Activated CD8-positive, alpha-beta memory T cell treated with anti-CD3 and anti-CD28 coated beads, Interleukin-2, amount 10 ng/mL, durations not matched to agents 7 days and 5 days (primary cell): ENCODE results near the gene ABCF1. TPM values are rescaled to one million over a fixed set of nuclear protein-coding genes. Genes with fewer than 3 reads are reported as not detected.

Source experiments
- ATAC-seq: fragments of 150-1000 bp; cut with Tn5 transposase; one replicate; pipeline ENCODE4 v1.10.0; 2021; ENCODE audit warnings: moderate library complexity
- CTCF ChIA-PET: fragments of 350-600 bp; sonication (Branson Sonifier 250); formaldehyde crosslinking; loops from one replicate; lab custom pipeline; 2021; ENCODE audit warnings: antibody characterized with exemption; lab: Charles Lee
- DNase-seq: peaks from one replicate; pipeline ENCODE4 v3.0.0-alpha.2; 2020
- H3K27ac Mint-ChIP-seq: one replicate; pipeline ENCODE4 v1.8.0; 2021; ENCODE audit warnings: mild to moderate bottlenecking, mixed read lengths
- H3K27me3 Mint-ChIP-seq: one replicate; pipeline ENCODE4 v1.8.0; 2021; ENCODE audit warnings: mixed read lengths
- H3K36me3 Mint-ChIP-seq: one replicate; pipeline ENCODE4 v1.8.0; 2021; ENCODE audit warnings: mild to moderate bottlenecking, mixed read lengths
- H3K4me1 Mint-ChIP-seq: one replicate; pipeline ENCODE4 v1.8.0; 2021; ENCODE audit warnings: mixed read lengths
- H3K4me3 Mint-ChIP-seq: one replicate; pipeline ENCODE4 v1.8.0; 2021; ENCODE audit warnings: mild to moderate bottlenecking, moderate library complexity, mixed read lengths
- H3K9me3 Mint-ChIP-seq: one replicate; pipeline ENCODE4 v1.8.0; 2022; ENCODE audit warnings: low read depth, mixed read lengths
- total RNA-seq, 2 experiments: library from RNA; stranded (reverse); gene quantifications; one replicate each; pipeline ENCODE4 v1.2.3, GENCODE V29; 2021

Gene ABCF1
- total RNA-seq, 2 experiments from 2014 or later = 73.8 to 98.6 TPM

DNA sequence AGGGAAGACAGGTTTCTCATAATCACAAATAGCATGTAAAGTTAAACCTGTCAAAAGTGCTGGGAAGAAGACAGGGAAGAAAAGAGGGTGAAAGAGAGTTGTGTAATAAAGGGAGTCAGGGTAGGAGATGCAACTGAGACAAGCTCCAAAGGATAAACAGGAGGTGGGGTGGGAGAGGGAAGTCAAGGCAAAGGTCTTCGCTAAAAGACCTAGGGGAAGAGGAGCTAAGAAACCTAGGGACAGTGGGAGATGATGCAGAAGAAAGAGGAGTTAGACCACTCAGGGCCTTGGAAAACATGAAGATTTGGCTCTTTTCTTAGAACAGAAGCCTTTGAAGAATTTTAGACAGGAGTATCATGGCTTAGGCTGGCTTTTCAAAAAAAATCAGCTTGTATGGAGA is 7.1 kb upstream of the ABCF1 start:
- CTCF ChIA-PET = interaction anchor here (1.7 to 5.4 kb wide), 2 partner anchors 20 to 33 kb away, joined by 5 to 43 read pairs; no protein-coding TSS in a partner anchor
- ATAC-seq (no peak), DNase-seq (no peak)
- no peaks in the 10 kb centered on the region for H3K9me3 Mint-ChIP-seq
- no peaks in the 10 kb centered on the region for H3K27me3 Mint-ChIP-seq
- no peak overlapping the region for H3K27ac Mint-ChIP-seq
- H3K4me3 Mint-ChIP-seq = no peak overlapping the region
- peaks cover 15% of the 10 kb centered on the region for H3K4me1 Mint-ChIP-seq
- H3K36me3 Mint-ChIP-seq = peaks cover 26% of the 10 kb centered on the region

DNA sequence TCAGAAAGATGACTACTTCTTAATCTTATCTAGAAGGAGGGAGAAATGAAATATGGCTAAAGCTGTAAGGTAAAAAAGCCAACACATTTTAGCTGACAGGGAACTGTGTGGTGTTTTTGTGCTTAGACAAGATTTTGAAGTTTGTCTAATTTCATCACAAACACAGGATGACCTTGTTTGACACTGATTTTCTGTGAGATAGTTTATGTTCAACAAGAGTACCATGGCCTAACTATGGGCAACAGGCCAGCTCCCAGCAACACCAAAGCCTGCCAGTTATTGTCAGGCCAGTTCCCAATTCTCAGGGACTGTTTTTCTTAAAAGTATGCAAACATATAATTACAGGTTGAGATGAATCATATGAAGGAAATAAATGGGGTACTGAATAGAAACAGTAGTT is 5.5 kb upstream of the ABCF1 start:
- no peaks in the 10 kb centered on the region for H3K27me3 Mint-ChIP-seq
- H3K36me3 Mint-ChIP-seq = peaks cover 22% of the 10 kb centered on the region
- peak overlapping the region; percentile 50 for H3K27ac Mint-ChIP-seq
- H3K4me3 Mint-ChIP-seq = no peak overlapping the region
- no peak for ATAC-seq
- CTCF ChIA-PET = interaction anchor here (1.2 to 5.4 kb wide), 5 partner anchors 9 to 165 kb away, joined by 4 to 43 read pairs (median 4); partner anchors contain the start of gene PRR3
- no peaks in the 10 kb centered on the region for H3K9me3 Mint-ChIP-seq
- no peak for DNase-seq
- peaks cover 20% of the 10 kb centered on the region for H3K4me1 Mint-ChIP-seq

DNA sequence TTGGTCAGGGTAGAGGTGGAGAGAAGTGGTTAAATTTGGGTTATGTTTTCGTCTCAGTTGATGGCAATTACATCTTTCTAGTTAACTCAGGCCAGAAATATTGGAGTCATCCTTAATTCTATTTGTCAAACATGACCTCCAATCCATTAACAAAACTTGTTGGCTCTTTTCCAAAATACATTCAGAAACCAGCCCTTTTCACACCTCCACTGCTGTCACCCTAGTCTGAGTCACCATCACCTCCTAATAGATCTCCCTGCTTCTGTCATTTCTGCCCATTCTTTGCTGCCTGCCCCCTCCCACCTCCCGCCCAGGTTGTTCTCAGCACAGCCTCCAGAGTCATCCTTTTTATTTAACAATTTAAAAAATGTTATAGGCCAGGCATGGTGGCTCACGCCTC is 3.0 kb upstream of the ABCF1 start:
- ATAC-seq (no peak), DNase-seq (peak; percentile 52)
- H3K36me3 Mint-ChIP-seq = peaks cover 9% of the 10 kb centered on the region
- no peaks in the 10 kb centered on the region for H3K27me3 Mint-ChIP-seq
- peaks cover 41% of the 10 kb centered on the region for H3K4me1 Mint-ChIP-seq
- no peaks in the 10 kb centered on the region for H3K9me3 Mint-ChIP-seq
- no peak overlapping the region for H3K27ac Mint-ChIP-seq
- no peak overlapping the region for H3K4me3 Mint-ChIP-seq
- CTCF ChIA-PET = no interaction called here

DNA sequence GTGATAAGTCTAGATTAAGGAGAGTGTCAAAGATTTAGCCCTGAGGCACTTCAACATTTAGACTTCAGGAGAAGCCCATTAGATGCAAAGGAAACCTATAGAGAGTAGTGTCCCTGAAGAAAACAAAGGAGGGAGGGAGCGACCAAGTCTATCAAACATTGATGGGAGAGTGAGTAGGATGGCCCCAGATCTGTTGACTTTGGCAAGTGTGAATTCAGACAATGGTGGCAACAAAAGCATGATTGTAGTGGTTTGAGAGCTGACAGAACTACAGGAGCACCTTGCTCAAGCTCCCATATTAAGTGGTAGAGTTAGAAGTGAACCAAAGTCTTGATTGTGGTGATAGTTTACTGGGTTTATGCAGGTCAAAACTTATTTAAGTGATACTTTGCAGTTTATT is 979 bp upstream of the ABCF1 start:
- Mint-ChIP-seq H3K27ac (no peak overlapping the region), H3K4me1 (peaks cover 57% of the 10 kb centered on the region), H3K27me3 (no peaks in the 10 kb centered on the region), H3K4me3 (peak overlapping the region; percentile 89), H3K9me3 (no peaks in the 10 kb centered on the region), H3K36me3 (peaks cover 5% of the 10 kb centered on the region)
- CTCF ChIA-PET = interaction anchor here (1.0 to 2.4 kb wide), 13 partner anchors 13 to 357 kb away, joined by 3 to 16 read pairs (median 5); partner anchors contain the start of genes PRR3 and TRIM26
- ATAC-seq = no peak
- DNase-seq = no peak

DNA sequence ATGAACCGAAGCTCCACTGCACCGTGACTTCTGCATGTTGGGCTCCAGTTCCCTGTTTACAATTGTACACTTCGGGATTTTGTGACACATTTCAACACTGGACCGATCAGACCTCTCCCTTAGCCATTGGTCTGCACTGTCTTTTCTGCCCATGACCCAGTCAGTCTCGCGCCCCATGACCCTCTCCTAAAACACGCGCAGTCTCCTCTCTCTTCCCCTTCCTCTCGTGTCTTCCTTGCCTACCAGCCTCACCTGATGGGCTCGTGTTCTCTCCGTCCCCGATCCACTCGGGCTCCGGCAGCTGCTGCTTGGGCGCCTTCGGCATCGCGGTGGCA is 535 bp upstream of the ABCF1 start:
- peak overlapping the region; percentile 89 for H3K4me3 Mint-ChIP-seq
- ATAC-seq (peak; percentile 13), DNase-seq (no peak)
- H3K27ac Mint-ChIP-seq = peak overlapping the region; percentile 94
- CTCF ChIA-PET = interaction anchor here (0.9 to 2.4 kb wide), 16 partner anchors 13 to 358 kb away, joined by 3 to 16 read pairs (median 4); partner anchors contain the start of genes DHX16, MRPS18B, PRR3 and TRIM26
- H3K9me3 Mint-ChIP-seq = no peaks in the 10 kb centered on the region
- peaks cover 58% of the 10 kb centered on the region for H3K4me1 Mint-ChIP-seq
- no peaks in the 10 kb centered on the region for H3K27me3 Mint-ChIP-seq
- peaks cover 5% of the 10 kb centered on the region for H3K36me3 Mint-ChIP-seq

DNA sequence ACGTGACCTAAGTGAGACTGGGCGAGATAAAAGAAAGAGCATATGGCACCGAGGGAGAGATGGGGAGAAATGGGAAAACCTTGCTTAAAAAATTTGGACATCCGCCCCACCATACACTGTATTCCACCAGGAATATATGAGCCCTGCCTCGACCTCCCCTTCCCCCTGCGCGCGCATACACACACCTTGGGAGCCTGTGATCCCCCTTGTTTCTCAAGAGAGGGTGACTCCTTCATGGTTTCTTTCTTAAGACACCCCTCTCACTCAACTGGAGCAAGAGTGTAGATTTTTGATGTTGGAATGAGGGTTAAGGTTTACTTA is 480 bp downstream of the ABCF1 start:
- Mint-ChIP-seq H3K36me3 (peaks cover 9% of the 10 kb centered on the region), H3K9me3 (no peaks in the 10 kb centered on the region), H3K27ac (peak overlapping the region; percentile 94), H3K4me3 (peak overlapping the region; percentile 89), H3K4me1 (peaks cover 61% of the 10 kb centered on the region), H3K27me3 (no peaks in the 10 kb centered on the region)
- ATAC-seq (no peak), DNase-seq (no peak)
- CTCF ChIA-PET = interaction anchor here (0.6 to 2.4 kb wide), 11 partner anchors 14 to 261 kb away, joined by 3 to 16 read pairs (median 4); partner anchors contain the start of genes DHX16, MRPS18B and PRR3

DNA sequence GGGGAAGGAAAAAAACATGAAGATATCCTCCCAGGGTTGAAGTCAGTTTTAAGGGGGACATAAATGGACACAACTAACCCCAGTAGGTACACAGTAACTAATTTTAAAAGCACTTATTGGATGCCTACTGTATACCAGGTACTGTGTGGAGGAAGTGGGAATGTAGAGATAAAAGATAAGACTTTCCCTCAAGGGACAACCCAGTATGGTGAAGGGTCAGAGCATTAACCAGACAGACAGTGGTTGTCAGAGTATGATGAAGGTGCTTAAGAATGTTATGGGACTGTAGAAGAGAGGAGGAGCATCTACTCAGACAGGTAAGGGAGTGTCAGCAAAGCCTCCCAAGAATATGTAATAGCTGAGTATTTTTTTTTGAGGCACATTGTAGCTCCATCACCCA is 906 bp downstream of the ABCF1 start:
- Mint-ChIP-seq H3K36me3 (peaks cover 12% of the 10 kb centered on the region), H3K4me3 (peak overlapping the region; percentile 89), H3K27me3 (no peaks in the 10 kb centered on the region), H3K4me1 (peaks cover 62% of the 10 kb centered on the region), H3K27ac (peak overlapping the region; percentile 94), H3K9me3 (no peaks in the 10 kb centered on the region)
- CTCF ChIA-PET = interaction anchor here (0.6 to 1.0 kb wide), 2 partner anchors 15 to 150 kb away, joined by 3 read pairs; no protein-coding TSS in a partner anchor
- DNase-seq = no peak
- ATAC-seq = no peak

DNA sequence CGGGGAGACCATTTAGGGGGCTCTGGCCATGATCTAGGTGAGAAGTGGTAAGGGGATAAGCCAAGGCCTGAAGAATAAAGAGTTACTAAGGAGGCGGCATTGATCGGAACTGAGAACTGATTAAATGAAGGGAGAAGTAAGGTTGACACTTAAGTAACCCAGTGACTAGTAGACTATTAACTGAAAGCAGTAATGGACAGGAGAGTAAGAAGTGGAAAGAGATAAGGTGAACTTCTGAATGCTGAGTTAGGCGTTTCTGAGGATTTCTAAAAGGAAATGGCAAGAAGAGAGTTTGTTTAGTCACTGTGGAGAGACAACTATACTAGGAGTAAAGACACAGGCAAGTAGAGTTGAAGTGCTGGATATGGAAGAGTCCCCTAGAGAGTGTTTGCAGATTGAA is 1.9 kb downstream of the ABCF1 start:
- CTCF ChIA-PET = interaction anchor here (1.8 kb wide), 1 partner anchor 32 kb away, joined by 7 read pairs; no protein-coding TSS in a partner anchor
- Mint-ChIP-seq H3K4me1 (peaks cover 59% of the 10 kb centered on the region), H3K27me3 (no peaks in the 10 kb centered on the region), H3K4me3 (peak overlapping the region; percentile 89), H3K27ac (peak overlapping the region; percentile 13), H3K9me3 (no peaks in the 10 kb centered on the region), H3K36me3 (peaks cover 22% of the 10 kb centered on the region)
- DNase-seq = no peak
- no peak for ATAC-seq

DNA sequence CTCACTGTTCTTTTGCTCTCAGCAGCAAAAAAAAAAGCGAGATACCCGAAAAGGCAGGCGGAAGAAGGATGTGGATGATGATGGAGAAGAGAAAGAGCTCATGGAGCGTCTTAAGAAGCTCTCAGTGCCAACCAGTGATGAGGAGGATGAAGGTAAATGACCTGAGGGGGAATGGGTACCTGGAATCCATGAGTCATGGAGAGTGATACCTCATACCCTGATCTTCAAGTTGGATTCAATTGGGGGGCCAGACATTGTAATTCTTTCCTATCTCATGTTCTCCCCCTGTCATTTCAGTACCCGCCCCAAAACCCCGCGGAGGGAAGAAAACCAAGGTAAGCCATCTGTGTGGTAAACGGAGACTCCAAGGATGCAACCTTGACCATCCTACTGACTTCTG is 6.8 kb downstream of the ABCF1 start:
- ATAC-seq = no peak
- H3K27ac Mint-ChIP-seq = no peak overlapping the region

DNA sequence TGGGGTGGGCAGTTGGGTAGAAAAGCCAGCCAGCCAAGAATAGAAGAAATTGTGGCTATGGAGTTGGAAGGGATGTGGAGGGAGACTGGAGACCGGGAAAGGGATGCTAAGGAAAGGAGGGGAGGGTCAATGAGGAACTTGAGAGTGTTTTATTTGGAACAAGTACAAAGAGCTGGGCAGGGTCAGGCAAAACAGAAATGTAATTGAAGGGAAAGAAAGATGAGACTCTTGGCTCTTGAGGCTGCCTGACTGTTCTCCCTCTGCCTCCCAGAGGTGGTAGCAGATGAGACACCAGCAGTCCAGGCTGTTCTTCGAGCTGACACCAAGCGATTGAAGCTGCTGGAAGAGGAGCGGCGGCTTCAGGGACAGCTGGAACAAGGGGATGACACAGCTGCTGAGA is 12.7 kb downstream of the ABCF1 start:
- ATAC-seq = no peak
- Mint-ChIP-seq H3K27ac (peak overlapping the region; percentile 16), H3K9me3 (no peaks in the 10 kb centered on the region), H3K27me3 (no peaks in the 10 kb centered on the region), H3K4me3 (no peak overlapping the region), H3K36me3 (peaks cover 59% of the 10 kb centered on the region), H3K4me1 (no peaks in the 10 kb centered on the region)
- DNase-seq = no peak
- CTCF ChIA-PET = interaction anchor here (1.8 kb wide), 1 partner anchor 12 kb away, joined by 6 read pairs; no protein-coding TSS in a partner anchor

More for the DNA sequence above, 6.8 kb downstream of the ABCF1 start:
- peaks cover 25% of the 10 kb centered on the region for H3K4me1 Mint-ChIP-seq
- H3K9me3 Mint-ChIP-seq = no peaks in the 10 kb centered on the region
- H3K36me3 Mint-ChIP-seq = peaks cover 55% of the 10 kb centered on the region
- no peak overlapping the region for H3K4me3 Mint-ChIP-seq
- DNase-seq = no peak
- CTCF ChIA-PET = interaction anchor here (1.7 to 2.6 kb wide), 3 partner anchors 34 to 95 kb away, joined by 8 to 13 read pairs (median 11); no protein-coding TSS in a partner anchor
- H3K27me3 Mint-ChIP-seq = no peaks in the 10 kb centered on the region

DNA sequence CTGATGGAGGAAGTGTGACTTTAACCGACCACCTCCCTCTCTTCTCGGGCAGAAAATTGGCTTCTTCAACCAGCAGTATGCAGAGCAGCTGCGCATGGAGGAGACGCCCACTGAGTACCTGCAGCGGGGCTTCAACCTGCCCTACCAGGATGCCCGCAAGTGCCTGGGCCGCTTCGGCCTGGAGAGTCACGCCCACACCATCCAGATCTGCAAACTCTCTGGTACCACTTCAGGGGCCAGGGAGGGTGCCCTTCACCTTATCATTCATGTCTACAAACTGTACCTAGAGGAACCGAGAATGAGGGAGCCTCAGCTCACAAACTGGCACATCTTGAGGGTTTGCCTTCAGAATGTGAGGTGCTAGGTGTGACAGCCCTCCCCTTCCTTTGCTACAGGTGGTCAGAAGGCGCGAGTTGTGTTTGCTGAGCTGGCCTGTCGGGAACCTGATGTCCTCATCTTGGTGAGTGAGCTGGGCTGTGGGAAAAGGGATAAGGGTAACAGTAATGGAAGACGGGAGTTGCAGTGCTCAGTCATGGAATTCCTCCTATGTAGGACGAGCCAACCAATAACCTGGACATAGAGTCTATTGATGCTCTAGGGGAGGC is 18.6 kb downstream of the ABCF1 start:
- Mint-ChIP-seq H3K27ac (no peak overlapping the region), H3K4me3 (no peak overlapping the region), H3K36me3 (peaks cover 49% of the 10 kb centered on the region), H3K4me1 (no peaks in the 10 kb centered on the region), H3K27me3 (no peaks in the 10 kb centered on the region), H3K9me3 (no peaks in the 10 kb centered on the region)
- ATAC-seq (no peak), DNase-seq (no peak)
- CTCF ChIA-PET = interaction anchor here (1.1 to 1.5 kb wide), 4 partner anchors 11 to 83 kb away, joined by 3 to 6 read pairs (median 4); partner anchors contain the start of gene DHX16

DNA sequence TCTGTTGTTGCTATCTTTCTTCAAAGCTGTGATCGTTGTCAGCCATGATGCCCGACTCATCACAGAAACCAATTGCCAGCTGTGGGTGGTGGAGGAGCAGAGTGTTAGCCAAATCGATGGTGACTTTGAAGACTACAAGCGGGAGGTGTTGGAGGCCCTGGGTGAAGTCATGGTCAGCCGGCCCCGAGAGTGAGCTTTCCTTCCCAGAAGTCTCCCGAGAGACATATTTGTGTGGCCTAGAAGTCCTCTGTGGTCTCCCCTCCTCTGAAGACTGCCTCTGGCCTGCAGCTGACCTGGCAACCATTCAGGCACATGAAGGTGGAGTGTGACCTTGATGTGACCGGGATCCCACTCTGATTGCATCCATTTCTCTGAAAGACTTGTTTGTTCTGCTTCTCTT is 19.3 kb downstream of the ABCF1 start:
- no peaks in the 10 kb centered on the region for H3K4me1 Mint-ChIP-seq
- peaks cover 44% of the 10 kb centered on the region for H3K36me3 Mint-ChIP-seq

DNA sequence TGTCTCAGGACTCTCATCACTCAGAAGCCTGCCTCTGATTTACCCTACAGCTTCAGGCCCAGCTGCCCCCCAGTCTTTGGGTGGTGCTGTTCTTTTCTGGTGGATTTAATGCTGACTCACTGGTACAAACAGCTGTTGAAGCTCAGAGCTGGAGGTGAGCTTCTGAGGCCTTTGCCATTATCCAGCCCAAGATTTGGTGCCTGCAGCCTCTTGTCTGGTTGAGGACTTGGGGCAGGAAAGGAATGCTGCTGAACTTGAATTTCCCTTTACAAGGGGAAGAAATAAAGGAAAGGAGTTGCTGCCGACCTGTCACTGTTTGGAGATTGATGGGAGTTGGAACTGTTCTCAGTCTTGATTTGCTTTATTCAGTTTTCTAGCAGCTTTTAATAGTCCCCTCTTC is 19.8 kb downstream of the ABCF1 start:
- H3K36me3 Mint-ChIP-seq = peaks cover 42% of the 10 kb centered on the region
- peak overlapping the region; percentile 52 for H3K27ac Mint-ChIP-seq
- CTCF ChIA-PET = interaction anchor here (1.1 to 2.3 kb wide), 5 partner anchors 12 to 108 kb away, joined by 3 to 6 read pairs (median 5); partner anchors contain the start of gene DHX16
- no peaks in the 10 kb centered on the region for H3K9me3 Mint-ChIP-seq
- H3K4me1 Mint-ChIP-seq = no peaks in the 10 kb centered on the region
- ATAC-seq = no peak
- H3K27me3 Mint-ChIP-seq = no peaks in the 10 kb centered on the region
- no peak overlapping the region for H3K4me3 Mint-ChIP-seq
- DNase-seq = no peak

More for the DNA sequence above, 19.3 kb downstream of the ABCF1 start:
- no peaks in the 10 kb centered on the region for H3K27me3 Mint-ChIP-seq
- H3K27ac Mint-ChIP-seq = no peak overlapping the region
- CTCF ChIA-PET = interaction anchor here (1.1 to 2.3 kb wide), 5 partner anchors 12 to 107 kb away, joined by 3 to 6 read pairs (median 5); partner anchors contain the start of gene DHX16
- DNase-seq = no peak
- ATAC-seq = no peak
- no peak overlapping the region for H3K4me3 Mint-ChIP-seq
- no peaks in the 10 kb centered on the region for H3K9me3 Mint-ChIP-seq
